Neural progenitor cell (in vitro differentiated cells): ENCODE measurements around the gene TMEM229B. TPM values are rescaled to one million over a fixed set of nuclear protein-coding genes. Genes with fewer than 3 reads are reported as not detected.

ENCODE experiments used
- DNase-seq: peaks from one replicate; pipeline ENCODE4 v3.0.0-alpha.2; 2016; ENCODE audit warnings: low spot score
- H2AFZ ChIP-seq: fragments of 200-600 bp; sonication (generic); replicated peaks from 2 replicates; pipeline ENCODE4 v1.6.1; 2016; ENCODE audit warnings: antibody characterized with exemption
- H3F3A ChIP-seq: fragments of 200-600 bp; sonication (generic); 2 replicates; pipeline ENCODE4 v1.6.1; 2016; ENCODE audit warnings: antibody characterized with exemption, low read depth
- H3K27ac ChIP-seq: fragments of 200-600 bp; sonication (generic); 2 replicates; pipeline ENCODE4 v1.5.1; 2016; ENCODE audit warnings: mild to moderate bottlenecking
- H3K27me3 ChIP-seq: fragments of 200-600 bp; sonication (generic); 2 replicates; pipeline ENCODE4 v1.6.1; 2016; ENCODE audit warnings: mild to moderate bottlenecking, moderate library complexity
- H3K36me3 ChIP-seq: fragments of 200-600 bp; sonication (generic); 2 replicates; pipeline ENCODE4 v1.5.1; 2016
- H3K4me1 ChIP-seq: fragments of 200-600 bp; sonication (generic); 2 replicates; pipeline ENCODE4 v1.6.1; 2016; ENCODE audit warnings: mixed run types
- H3K4me2 ChIP-seq: fragments of 200-600 bp; sonication (generic); 2 replicates; pipeline ENCODE4 v1.6.1; 2016
- H3K4me3 ChIP-seq: fragments of 200-600 bp; sonication (generic); 2 replicates; pipeline ENCODE4 v1.5.1; 2016
- H3K79me2 ChIP-seq: fragments of 200-600 bp; sonication (generic); 2 replicates; pipeline ENCODE4 v1.6.1; 2016; ENCODE audit warnings: low read depth
- H3K9ac ChIP-seq: fragments of 200-600 bp; sonication (generic); 2 replicates; pipeline ENCODE4 v1.6.1; 2016
- H3K9me3 ChIP-seq: fragments of 200-600 bp; sonication (generic); 2 replicates; pipeline ENCODE4 v1.5.1; 2016; ENCODE audit warnings: low read depth
- H4K20me1 ChIP-seq: fragments of 200-600 bp; sonication (generic); 2 replicates; pipeline ENCODE4 v1.6.1; 2016; ENCODE audit warnings: low read depth
- H3K27ac Mint-ChIP-seq: 3 replicates; pipeline ENCODE4 v1.8.0; 2021; ENCODE audit warnings: mixed read lengths
- H3K27me3 Mint-ChIP-seq: 2 replicates; pipeline ENCODE4 v1.8.0; 2022; ENCODE audit warnings: low read depth, mild to moderate bottlenecking, inconsistent platforms, moderate library complexity, mixed read lengths; ENCODE audit not compliant: insufficient read depth
- H3K36me3 Mint-ChIP-seq: 3 replicates; pipeline ENCODE4 v1.8.0; 2021; ENCODE audit warnings: mixed read lengths
- H3K4me1 Mint-ChIP-seq: 3 replicates; pipeline ENCODE4 v1.8.0; 2021; ENCODE audit warnings: mixed read lengths
- H3K4me3 Mint-ChIP-seq: 3 replicates; pipeline ENCODE4 v1.8.0; 2021; ENCODE audit warnings: mild to moderate bottlenecking, moderate library complexity, mixed read lengths
- H3K9me3 Mint-ChIP-seq: 3 replicates; pipeline ENCODE4 v1.8.0; 2020; ENCODE audit warnings: mixed read lengths
- EZH2 ChIP-seq: fragments of 200-600 bp; sonication (generic); IDR thresholded peaks from 2 replicates; pipeline ENCODE4 v1.6.1; 2017; ENCODE audit warnings: antibody characterized with exemption, mild to moderate bottlenecking, moderate library complexity
- EZH2phosphoT487 ChIP-seq: fragments of 200-600 bp; sonication (generic); IDR thresholded peaks from 2 replicates; pipeline ENCODE4 v1.6.1; 2017; ENCODE audit warnings: antibody characterized with exemption
- total RNA-seq: library from RNA; depleted of rRNA; stranded (reverse); fragments of >200 nt; gene quantifications from 2 replicates; pipeline ENCODE4 v1.2.3, GENCODE V29; 2015; ENCODE audit warnings: low replicate concordance
- TF ChIP-seq, protein P1 (sequence below): fragments of 200-600 bp; sonication (generic); IDR thresholded peaks from 2 replicates; pipeline ENCODE4 v1.5.1; 2017; ENCODE audit warnings: antibody characterized with exemption, mild to moderate bottlenecking

Gene TMEM229B
- total RNA-seq, 1 donor from 2014 or later = not detected

- H2AFZ ChIP-seq = no peak overlapping the region
- H3K4me1 ChIP-seq = no peaks in the 10 kb centered on the region
- no peaks in the 10 kb centered on the region for H3F3A ChIP-seq
- no peak overlapping the region for H3K27ac ChIP-seq
- no peaks in the 10 kb centered on the region for H3K36me3 ChIP-seq
- no peaks in the 10 kb centered on the region for H3K9me3 ChIP-seq
- H3K79me2 ChIP-seq = no peaks in the 10 kb centered on the region
- H3K4me3 Mint-ChIP-seq = no peak overlapping the region
- no peak overlapping the region for H3K4me3 ChIP-seq
- DNase-seq = no peak
- H3K27ac Mint-ChIP-seq = no peak overlapping the region
- H3K4me2 ChIP-seq = no peak overlapping the region
- no peak overlapping the region for H3K9ac ChIP-seq
- no peaks in the 10 kb centered on the region for H3K9me3 Mint-ChIP-seq
- TF ChIP-seq, protein P1, sequence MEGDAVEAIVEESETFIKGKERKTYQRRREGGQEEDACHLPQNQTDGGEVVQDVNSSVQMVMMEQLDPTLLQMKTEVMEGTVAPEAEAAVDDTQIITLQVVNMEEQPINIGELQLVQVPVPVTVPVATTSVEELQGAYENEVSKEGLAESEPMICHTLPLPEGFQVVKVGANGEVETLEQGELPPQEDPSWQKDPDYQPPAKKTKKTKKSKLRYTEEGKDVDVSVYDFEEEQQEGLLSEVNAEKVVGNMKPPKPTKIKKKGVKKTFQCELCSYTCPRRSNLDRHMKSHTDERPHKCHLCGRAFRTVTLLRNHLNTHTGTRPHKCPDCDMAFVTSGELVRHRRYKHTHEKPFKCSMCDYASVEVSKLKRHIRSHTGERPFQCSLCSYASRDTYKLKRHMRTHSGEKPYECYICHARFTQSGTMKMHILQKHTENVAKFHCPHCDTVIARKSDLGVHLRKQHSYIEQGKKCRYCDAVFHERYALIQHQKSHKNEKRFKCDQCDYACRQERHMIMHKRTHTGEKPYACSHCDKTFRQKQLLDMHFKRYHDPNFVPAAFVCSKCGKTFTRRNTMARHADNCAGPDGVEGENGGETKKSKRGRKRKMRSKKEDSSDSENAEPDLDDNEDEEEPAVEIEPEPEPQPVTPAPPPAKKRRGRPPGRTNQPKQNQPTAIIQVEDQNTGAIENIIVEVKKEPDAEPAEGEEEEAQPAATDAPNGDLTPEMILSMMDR = no peak
- no peak for TF ChIP-seq EZH2
- peaks cover 4% of the 10 kb centered on the region for H3K27me3 Mint-ChIP-seq
- H4K20me1 ChIP-seq = no peaks in the 10 kb centered on the region
- H3K4me1 Mint-ChIP-seq = no peaks in the 10 kb centered on the region
- no peaks in the 10 kb centered on the region for H3K36me3 Mint-ChIP-seq
- H3K27me3 ChIP-seq = no peaks in the 10 kb centered on the region
Measured at GRCh38 chr14:67473290-67474082, 15.0 kb downstream of the TMEM229B start.

DNA sequence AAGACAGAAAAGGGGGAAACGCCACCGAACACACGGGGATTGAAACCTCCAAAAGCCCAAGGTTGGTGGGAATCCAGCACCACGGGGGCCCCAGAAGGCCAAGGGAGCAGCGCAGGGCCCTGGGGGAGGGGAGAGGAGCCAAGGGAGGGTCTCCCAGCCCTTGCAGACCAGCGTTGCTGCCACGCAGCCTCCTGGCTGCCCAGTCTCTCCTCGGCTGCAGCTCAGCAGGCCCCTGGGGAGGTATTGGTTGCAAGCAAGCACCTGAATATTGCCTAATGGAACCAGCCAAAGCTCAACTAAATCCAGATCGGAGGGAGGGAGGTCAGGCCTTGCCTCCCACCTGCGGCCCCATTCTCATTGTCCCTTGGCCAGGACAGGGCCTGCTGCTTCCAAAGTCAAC lies 15.8 kb downstream of the TMEM229B start:
- Mint-ChIP-seq H3K4me3 (no peak overlapping the region), H3K9me3 (no peaks in the 10 kb centered on the region), H3K36me3 (no peaks in the 10 kb centered on the region), H3K4me1 (no peaks in the 10 kb centered on the region), H3K27me3 (peaks cover 4% of the 10 kb centered on the region), H3K27ac (no peak overlapping the region)
- no peaks in the 10 kb centered on the region for H3K79me2 ChIP-seq
- no peak overlapping the region for H3K4me2 ChIP-seq
- no peaks in the 10 kb centered on the region for H3K4me1 ChIP-seq
- H2AFZ ChIP-seq = no peak overlapping the region
- H3K27ac ChIP-seq = no peak overlapping the region
- H3K4me3 ChIP-seq = no peak overlapping the region
- DNase-seq = no peak
- no peaks in the 10 kb centered on the region for H3K36me3 ChIP-seq
- H3K9me3 ChIP-seq = no peaks in the 10 kb centered on the region
- no peak overlapping the region for H3K9ac ChIP-seq
- H3K27me3 ChIP-seq = no peaks in the 10 kb centered on the region
- no peaks in the 10 kb centered on the region for H4K20me1 ChIP-seq
- no peaks in the 10 kb centered on the region for H3F3A ChIP-seq
- TF ChIP-seq EZH2phosphoT487 (no peak), EZH2 (no peak)
- TF ChIP-seq, protein P1 = no peak

GRCh38 chr14:67469954-67470353 lies 18.6 kb downstream of the TMEM229B start:
- no peak overlapping the region for H3K27ac Mint-ChIP-seq
- Histone ChIP-seq H3K27ac (no peak overlapping the region), H3K4me2 (no peak overlapping the region)

More at GRCh38 chr14:67469954-67470353, 18.6 kb downstream of the TMEM229B start:
- H3K27me3 ChIP-seq = no peaks in the 10 kb centered on the region
- peaks cover 2% of the 10 kb centered on the region for H3K4me1 Mint-ChIP-seq
- H3K27me3 Mint-ChIP-seq = peaks cover 2% of the 10 kb centered on the region
- no peaks in the 10 kb centered on the region for H4K20me1 ChIP-seq
- TF ChIP-seq, protein P1 = no peak
- no peak for TF ChIP-seq EZH2
- TF ChIP-seq EZH2phosphoT487 = no peak
- H3K9me3 ChIP-seq = no peaks in the 10 kb centered on the region
- H3K9me3 Mint-ChIP-seq = no peaks in the 10 kb centered on the region
- no peak overlapping the region for H2AFZ ChIP-seq
- no peaks in the 10 kb centered on the region for H3K79me2 ChIP-seq
- no peak overlapping the region for H3K4me3 Mint-ChIP-seq
- no peak overlapping the region for H3K9ac ChIP-seq
- no peaks in the 10 kb centered on the region for H3K36me3 Mint-ChIP-seq
- H3K4me1 ChIP-seq = peaks cover 2% of the 10 kb centered on the region
- H3K4me3 ChIP-seq = no peak overlapping the region
- DNase-seq = no peak
- no peaks in the 10 kb centered on the region for H3F3A ChIP-seq
- H3K36me3 ChIP-seq = no peaks in the 10 kb centered on the region
